Left ventricle myocardium inferior (tissue), 1 donor: ENCODE measurements around the gene ADAD2. TPM values are rescaled to one million over a fixed set of nuclear protein-coding genes. Genes with fewer than 3 reads are reported as not detected.

Experiments
- DNase-seq: peaks from one replicate; pipeline ENCODE4 v3.0.0-alpha.2; 2020
- H3K27ac ChIP-seq: fragments of 200-600 bp; replicated peaks from 2 replicates; pipeline ENCODE4 v1.8.0; 2021
- H3K27me3 ChIP-seq: fragments of 200-600 bp; 2 replicates; pipeline ENCODE4 v1.8.0; 2021; ENCODE audit warnings: low read depth
- H3K36me3 ChIP-seq: fragments of 200-600 bp; 2 replicates; pipeline ENCODE4 v1.8.0; 2021
- H3K4me1 ChIP-seq: fragments of 200-600 bp; 2 replicates; pipeline ENCODE4 v1.8.0; 2021
- H3K4me3 ChIP-seq: fragments of 200-600 bp; 2 replicates; pipeline ENCODE4 v1.8.0; 2021; ENCODE audit warnings: mild to moderate bottlenecking, moderate library complexity
- H3K9me3 ChIP-seq: fragments of 200-600 bp; replicated peaks from 2 replicates; pipeline ENCODE4 v1.8.0; 2021
- CTCF ChIP-seq: fragments of 200-600 bp; IDR thresholded peaks from 2 replicates; pipeline ENCODE4 v1.8.0; 2021; ENCODE audit warnings: antibody characterized with exemption, mild to moderate bottlenecking, borderline replicate concordance
- intact Hi-C: fragments of 100-400 bp; cut with micrococcal nuclease; formaldehyde crosslinking; loops from one replicate; pipeline ENCODE4 v1.11.0; 2022
- total RNA-seq: library from RNA; stranded (reverse); fragmentation: NEBNext Ultra II Directional; extraction: Animal tissue kit (Norgen Biotek cat#: 25700); gene quantifications from one replicate; pipeline ENCODE4 v1.2.1, GENCODE V29; 2021
- donor health status: DM: no; HTN: yes; CAD: no; lungs with severe emphysema.

The ADAD2 gene
- total RNA-seq, 1 donor from 2014 or later: 0.52 TPM

GRCh38 chr16:84246679-84247077 lies 55.7 kb downstream of the ADAD2 start:
- H3K36me3 ChIP-seq: no peaks in the 10 kb centered on the region
- no peak for DNase-seq
- intact Hi-C loops: no loop called here
- TF ChIP-seq CTCF: no peak
- no peak overlapping the region for H3K27ac ChIP-seq
- H3K4me1 ChIP-seq: no peaks in the 10 kb centered on the region
- H3K9me3 ChIP-seq: peaks cover 7% of the 10 kb centered on the region
- no peak overlapping the region for H3K4me3 ChIP-seq
- peaks cover 35% of the 10 kb centered on the region for H3K27me3 ChIP-seq

Other genes with a start within 250 kb of the ADAD2 start
- 12.5 TPM for gene OSGIN1, start 237.9 kb upstream of the ADAD2 start, total RNA-seq
- gene NECAB2, start 222.9 kb upstream of the ADAD2 start, total RNA-seq: 0.69 TPM
- not detected for gene SLC38A8, start 148.4 kb upstream of the ADAD2 start, total RNA-seq
- 72.5 TPM for gene MBTPS1, start 74.2 kb upstream of the ADAD2 start, total RNA-seq
- gene HSDL1, start 46.0 kb upstream of the ADAD2 start, total RNA-seq: 23.8 TPM
- gene DNAAF1, start 45.8 kb upstream of the ADAD2 start, total RNA-seq: 0.14 TPM
- 29.0 TPM for gene TAF1C, start 4.1 kb upstream of the ADAD2 start, total RNA-seq
- not detected for gene KCNG4, start 48.9 kb downstream of the ADAD2 start, total RNA-seq
- 1.3 TPM for gene WFDC1, start 103.7 kb downstream of the ADAD2 start, total RNA-seq
- gene ATP2C2, start 177.4 kb downstream of the ADAD2 start, total RNA-seq: not detected